ENCODE data around the gene PCDHB9.
"Not testable (repeated sequence)": the region's sequence is repeated elsewhere in the genome, so short reads cannot be mapped to it uniquely, and the experiment has no call there.

DNA sequence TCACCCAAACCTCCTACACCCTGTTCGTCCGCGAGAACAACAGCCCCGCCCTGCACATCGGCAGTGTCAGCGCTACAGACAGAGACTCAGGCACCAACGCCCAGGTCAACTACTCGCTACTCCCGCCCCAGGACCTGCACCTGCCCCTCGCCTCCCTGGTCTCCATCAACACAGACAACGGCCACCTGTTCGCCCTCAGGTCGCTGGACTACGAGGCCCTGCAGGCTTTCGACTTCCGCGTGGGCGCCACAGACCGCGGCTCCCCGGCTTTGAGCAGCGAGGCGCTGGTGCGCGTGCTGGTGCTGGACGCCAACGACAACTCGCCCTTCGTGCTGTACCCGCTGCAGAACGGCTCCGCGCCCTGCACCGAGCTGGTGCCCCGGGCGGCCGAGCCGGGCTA lies 14.2 kb downstream of the PCDHB9 start:
- not testable (repeated sequence) for TF ChIP-seq OSR1 (CRISPR knock-in tag; IDR thresholded peaks at IDR 0.05); ISL1 (CRISPR knock-in tag; IDR thresholded peaks at IDR 0.05); ZNF565 (CRISPR knock-in tag; conservative IDR thresholded peaks at IDR 0.05; ENCODE audit: low read depth)
- TF ChIP-seq, protein P1, sequence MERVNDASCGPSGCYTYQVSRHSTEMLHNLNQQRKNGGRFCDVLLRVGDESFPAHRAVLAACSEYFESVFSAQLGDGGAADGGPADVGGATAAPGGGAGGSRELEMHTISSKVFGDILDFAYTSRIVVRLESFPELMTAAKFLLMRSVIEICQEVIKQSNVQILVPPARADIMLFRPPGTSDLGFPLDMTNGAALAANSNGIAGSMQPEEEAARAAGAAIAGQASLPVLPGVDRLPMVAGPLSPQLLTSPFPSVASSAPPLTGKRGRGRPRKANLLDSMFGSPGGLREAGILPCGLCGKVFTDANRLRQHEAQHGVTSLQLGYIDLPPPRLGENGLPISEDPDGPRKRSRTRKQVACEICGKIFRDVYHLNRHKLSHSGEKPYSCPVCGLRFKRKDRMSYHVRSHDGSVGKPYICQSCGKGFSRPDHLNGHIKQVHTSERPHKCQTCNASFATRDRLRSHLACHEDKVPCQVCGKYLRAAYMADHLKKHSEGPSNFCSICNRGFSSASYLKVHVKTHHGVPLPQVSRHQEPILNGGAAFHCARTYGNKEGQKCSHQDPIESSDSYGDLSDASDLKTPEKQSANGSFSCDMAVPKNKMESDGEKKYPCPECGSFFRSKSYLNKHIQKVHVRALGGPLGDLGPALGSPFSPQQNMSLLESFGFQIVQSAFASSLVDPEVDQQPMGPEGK (CRISPR knock-in tag; IDR thresholded peaks at IDR 0.05; ENCODE audit: borderline replicate concordance): not testable (repeated sequence)
